Adrenal gland (tissue), 5 donors: ENCODE results near the gene HCN4.
A peak's percentile ranks its signal among the peaks of the same experiment; 100 is the strongest.

Experiments
- POLR2A ChIP-seq, 2 donors: fragments of 450-650 bp; IDR thresholded peaks; one replicate each; pipeline ENCODE4 v1.6.1; 2017; ENCODE audit warnings: antibody characterized with exemption in 2 of 2, mild to moderate bottlenecking in 2 of 2, moderate library complexity in 1 of 2
- TF ChIP-seq, protein P1 (sequence below), 6 experiments: fragments of 450-650 bp in 4 of 6; fragments of 200-600 bp in 2 of 6; sonication (generic) in 1 of 6; IDR thresholded peaks; 1 replicate in 5 of 6; 2 replicates in 1 of 6; pipeline versions ENCODE4 v1.5.1 to v1.8.0; 2016 to 2021; ENCODE audit warnings: antibody characterized with exemption in 6 of 6, mild to moderate bottlenecking in 2 of 6, moderate library complexity in 1 of 6
- donor health status: DM: no; HTN: no; CAD: no.

DNA sequence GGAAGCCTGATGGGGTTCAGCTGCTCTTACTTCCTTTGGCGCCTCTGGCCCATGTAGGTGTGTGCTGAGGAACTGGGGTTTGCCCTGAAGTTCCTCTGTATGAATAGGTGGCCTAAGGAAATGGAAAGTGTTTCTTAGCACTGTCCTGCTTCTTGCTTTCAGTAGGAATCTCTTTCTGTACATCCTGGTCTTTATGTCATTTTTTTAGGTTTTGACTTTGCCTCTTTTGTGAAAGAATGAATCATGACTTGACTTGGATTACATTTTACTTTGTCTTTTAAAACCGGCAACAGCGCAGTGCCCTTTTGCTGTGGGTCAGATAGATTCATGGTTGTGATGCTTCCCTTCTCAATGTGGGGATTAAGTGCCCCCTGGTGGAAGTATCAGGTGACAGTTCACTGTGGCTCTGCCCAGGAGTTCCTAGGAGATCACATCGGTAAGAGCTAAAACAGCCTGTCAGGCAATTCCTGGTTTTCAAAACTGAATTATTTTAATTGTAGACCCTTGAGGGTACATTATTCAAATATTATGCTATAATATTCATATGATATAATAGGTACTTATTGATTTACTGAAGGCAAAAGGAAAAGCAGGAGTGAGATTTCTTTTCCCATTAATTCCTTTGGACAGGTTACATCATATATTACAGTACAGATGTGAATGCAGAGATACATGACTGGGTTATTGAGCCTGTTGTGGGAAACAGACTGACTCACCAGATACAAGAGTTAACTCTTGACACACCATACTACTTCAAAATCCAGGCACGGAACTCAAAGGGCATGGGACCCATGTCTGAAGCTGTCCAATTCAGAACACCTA lies 95.4 kb downstream of the HCN4 start:
- no peak for TF ChIP-seq POLR2A (IDR thresholded peaks at IDR 0.05)
- TF ChIP-seq, protein P1, sequence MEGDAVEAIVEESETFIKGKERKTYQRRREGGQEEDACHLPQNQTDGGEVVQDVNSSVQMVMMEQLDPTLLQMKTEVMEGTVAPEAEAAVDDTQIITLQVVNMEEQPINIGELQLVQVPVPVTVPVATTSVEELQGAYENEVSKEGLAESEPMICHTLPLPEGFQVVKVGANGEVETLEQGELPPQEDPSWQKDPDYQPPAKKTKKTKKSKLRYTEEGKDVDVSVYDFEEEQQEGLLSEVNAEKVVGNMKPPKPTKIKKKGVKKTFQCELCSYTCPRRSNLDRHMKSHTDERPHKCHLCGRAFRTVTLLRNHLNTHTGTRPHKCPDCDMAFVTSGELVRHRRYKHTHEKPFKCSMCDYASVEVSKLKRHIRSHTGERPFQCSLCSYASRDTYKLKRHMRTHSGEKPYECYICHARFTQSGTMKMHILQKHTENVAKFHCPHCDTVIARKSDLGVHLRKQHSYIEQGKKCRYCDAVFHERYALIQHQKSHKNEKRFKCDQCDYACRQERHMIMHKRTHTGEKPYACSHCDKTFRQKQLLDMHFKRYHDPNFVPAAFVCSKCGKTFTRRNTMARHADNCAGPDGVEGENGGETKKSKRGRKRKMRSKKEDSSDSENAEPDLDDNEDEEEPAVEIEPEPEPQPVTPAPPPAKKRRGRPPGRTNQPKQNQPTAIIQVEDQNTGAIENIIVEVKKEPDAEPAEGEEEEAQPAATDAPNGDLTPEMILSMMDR (IDR thresholded peaks at IDR 0.05), result peak; percentile 67 to 79 (median 73)
